K562 (cell line): Measurements from ENCODE around the gene LRRC74B. TPM values are rescaled to one million over a fixed set of nuclear protein-coding genes. Genes with fewer than 3 reads are reported as not detected.

Experiments used
- ARHGAP35 ChIP-seq: fragments of 450-650 bp; IDR thresholded peaks from 2 replicates; pipeline ENCODE4 v1.6.1; 2018; ENCODE audit not compliant: partially characterized antibody
- ARNT ChIP-seq, 2 experiments: fragments of 450-650 bp; IDR thresholded peaks; 2 replicates each; pipeline ENCODE4 v1.6.1; 2016; ENCODE audit warnings: mild to moderate bottlenecking in 1 of 2
- BRF1 ChIP-seq: IDR thresholded peaks from 3 replicates; pipeline ENCODE4 v1.6.1; 2011; ENCODE audit warnings: borderline replicate concordance, mild to moderate bottlenecking; ENCODE audit not compliant: insufficient read length; ENCODE audit errors: extremely low read depth
- CBX5 ChIP-seq: IDR thresholded peaks from 2 replicates; pipeline ENCODE4 v1.6.1; 2014; ENCODE audit warnings: low read depth, borderline replicate concordance
- ELF1 ChIP-seq: fragments of 200-800 bp; sonication (Bioruptor generic); IDR thresholded peaks from 2 replicates; pipeline ENCODE4 v1.6.1; 2016; ENCODE audit warnings: missing genetic modification characterization, missing compliant biosample characterization
- EP300 ChIP-seq: IDR thresholded peaks from 2 replicates; pipeline ENCODE4 v1.6.1; 2012; ENCODE audit warnings: low read length, improper control_type of control experiment
- ETV6 ChIP-seq, 3 experiments: fragments of 150-350 bp in 1 of 3; sonication (generic) in 1 of 3; formaldehyde crosslinking in 1 of 3; IDR thresholded peaks; 2 replicates each; pipeline versions ENCODE4 v1.6.1 to v1.8.0; 2014 to 2022; ENCODE audit warnings: borderline replicate concordance in 2 of 3, low read depth in 2 of 3, antibody characterized with exemption in 1 of 3, low read length in 1 of 3, mild to moderate bottlenecking in 1 of 3, missing genetic modification reagents in 1 of 3
- HDAC2 ChIP-seq: fragments of 450-650 bp; IDR thresholded peaks from 2 replicates; pipeline ENCODE4 v1.6.1; 2016; ENCODE audit warnings: mild to moderate bottlenecking
- HEY1 ChIP-seq: fragments of 250-450 bp; sonication (Bioruptor Pico); IDR thresholded peaks from 2 replicates; pipeline ENCODE4 v1.5.0; 2020; ENCODE audit warnings: mild to moderate bottlenecking, moderate library complexity, borderline replicate concordance
- HMG20A ChIP-seq: fragments of 450-650 bp; formaldehyde crosslinking; conservative IDR thresholded peaks from 2 replicates; pipeline ENCODE4 v1.4.0; 2020; ENCODE audit warnings: mild to moderate bottlenecking, mixed read lengths
- HNRNPL ChIP-seq: fragments of 200-400 bp; formaldehyde crosslinking; IDR thresholded peaks from 2 replicates; pipeline ENCODE4 v1.6.1; 2017; ENCODE audit warnings: low read depth, mild to moderate bottlenecking, low read length
- HNRNPUL1 ChIP-seq: fragments of 200-400 bp; formaldehyde crosslinking; IDR thresholded peaks from 2 replicates; pipeline ENCODE4 v1.6.1; 2017; ENCODE audit warnings: low read length
- IRF1 ChIP-seq: sonication (generic); formaldehyde crosslinking; IDR thresholded peaks from 2 replicates; pipeline ENCODE4 v1.8.0; 2022; ENCODE audit warnings: missing genetic modification reagents, mild to moderate bottlenecking, borderline replicate concordance
- MAFF ChIP-seq: IDR thresholded peaks from 2 replicates; pipeline ENCODE4 v1.6.1; 2012; ENCODE audit warnings: low read length, improper control_type of control experiment
- MAFK ChIP-seq: IDR thresholded peaks from 2 replicates; pipeline ENCODE4 v1.6.1; 2011; ENCODE audit warnings: low read length, improper control_type of control experiment
- MCM3 ChIP-seq: fragments of 450-650 bp; IDR thresholded peaks from 2 replicates; pipeline ENCODE4 v1.6.1; 2016
- NCOR1 ChIP-seq: fragments of 450-650 bp; IDR thresholded peaks from 2 replicates; pipeline ENCODE4 v1.6.1; 2016; ENCODE audit warnings: mild to moderate bottlenecking, moderate library complexity
- POU5F1 ChIP-seq: fragments of 150-350 bp; IDR thresholded peaks from 2 replicates; pipeline ENCODE4 v1.6.1; 2014; ENCODE audit warnings: borderline replicate concordance, low read length, low read depth, mild to moderate bottlenecking; ENCODE audit not compliant: partially characterized antibody
- RAD21 ChIP-seq, 2 experiments: fragments of 250-450 bp in 1 of 2; fragments of 450-650 bp in 1 of 2; sonication (Bioruptor Pico) in 1 of 2; formaldehyde crosslinking in 1 of 2; IDR thresholded peaks in 1 of 2; conservative IDR thresholded peaks in 1 of 2; 2 replicates each; pipeline versions ENCODE4 v1.4.0 to v1.8.0; 2020 to 2022; ENCODE audit warnings: mild to moderate bottlenecking in 2 of 2, moderate library complexity in 1 of 2
- SMAD4 ChIP-seq: fragments of 250-450 bp; sonication (Bioruptor Pico); conservative IDR thresholded peaks from 2 replicates; pipeline ENCODE4 v1.8.0; 2021; ENCODE audit warnings: inconsistent platforms, mild to moderate bottlenecking, moderate library complexity
- TCF7 ChIP-seq: sonication (generic); IDR thresholded peaks from 2 replicates; pipeline ENCODE4 v1.6.1; 2016; ENCODE audit warnings: antibody characterized with exemption, borderline replicate concordance
- ZBTB1 ChIP-seq: sonication (generic); formaldehyde crosslinking; IDR thresholded peaks from 2 replicates; pipeline ENCODE4 v1.8.1; 2023; ENCODE audit warnings: missing genetic modification reagents, low read depth, mild to moderate bottlenecking, borderline replicate concordance
- ZNF174 ChIP-seq: fragments of 250-450 bp; sonication (Bioruptor Pico); IDR thresholded peaks from 2 replicates; pipeline ENCODE4 v1.4.0; 2020; ENCODE audit warnings: mild to moderate bottlenecking
- ZNF584 ChIP-seq: fragments of 200-800 bp; sonication (Bioruptor generic); IDR thresholded peaks from 2 replicates; pipeline ENCODE4 v1.6.1; 2016; ENCODE audit warnings: low read depth, mild to moderate bottlenecking, missing genetic modification characterization, missing compliant biosample characterization
- ZNF668 ChIP-seq: fragments of 250-450 bp; sonication (Bioruptor Pico); IDR thresholded peaks from 2 replicates; pipeline ENCODE4 v1.8.0; 2022; ENCODE audit warnings: mild to moderate bottlenecking, inconsistent platforms
- polyA plus RNA-seq, 8 experiments: library from polyadenylated mRNA; depleted of rRNA in 4 of 8; stranded (reverse) in 5 of 8; unstranded in 3 of 8; fragments of >200 nt; fragmentation: Nextera tagmentation in 2 of 8; fragmentation: Illumina TruSeq in 1 of 8; extraction: Ambion mirVana in 2 of 8; extraction: Trizol in 1 of 8; gene quantifications; 2 replicates each; pipeline versions ENCODE4 v1.2.1 to v1.2.3, GENCODE V29; 2011 to 2014; ENCODE audit warnings: inconsistent platforms in 1 of 8, missing spikeins in 1 of 8
- total RNA-seq, 7 experiments: library from RNA; depleted of rRNA in 6 of 7; stranded (reverse); fragments of >200 nt in 6 of 7; fragmentation: Illumina TruSeq in 2 of 7; extraction: Trizol in 2 of 7; gene quantifications; 2 replicates each; pipeline versions ENCODE4 v1.2.1 to v1.2.3, GENCODE V29; 2011 to 2021; ENCODE audit warnings: low replicate concordance in 1 of 7
- TF ChIP-seq, protein P1 (sequence below): fragments of 250-450 bp; sonication (Bioruptor Pico); IDR thresholded peaks from 2 replicates; pipeline ENCODE4 v1.8.0; 2022; ENCODE audit warnings: inconsistent platforms

Gene LRRC74B
- total and polyA plus RNA-seq, 9 of the 15 experiments (the other 6 are each of a cell fraction or from before 2014, with no cell fraction given), result not detected

GRCh38 chr22:21098099-21098671 lies 52.4 kb downstream of the LRRC74B start (continued):
- TF ChIP-seq ARHGAP35, result no peak
- TF ChIP-seq ZNF174, result no peak
- no peak for TF ChIP-seq CBX5
- TF ChIP-seq BRF1, result no peak
- TF ChIP-seq, protein P1, sequence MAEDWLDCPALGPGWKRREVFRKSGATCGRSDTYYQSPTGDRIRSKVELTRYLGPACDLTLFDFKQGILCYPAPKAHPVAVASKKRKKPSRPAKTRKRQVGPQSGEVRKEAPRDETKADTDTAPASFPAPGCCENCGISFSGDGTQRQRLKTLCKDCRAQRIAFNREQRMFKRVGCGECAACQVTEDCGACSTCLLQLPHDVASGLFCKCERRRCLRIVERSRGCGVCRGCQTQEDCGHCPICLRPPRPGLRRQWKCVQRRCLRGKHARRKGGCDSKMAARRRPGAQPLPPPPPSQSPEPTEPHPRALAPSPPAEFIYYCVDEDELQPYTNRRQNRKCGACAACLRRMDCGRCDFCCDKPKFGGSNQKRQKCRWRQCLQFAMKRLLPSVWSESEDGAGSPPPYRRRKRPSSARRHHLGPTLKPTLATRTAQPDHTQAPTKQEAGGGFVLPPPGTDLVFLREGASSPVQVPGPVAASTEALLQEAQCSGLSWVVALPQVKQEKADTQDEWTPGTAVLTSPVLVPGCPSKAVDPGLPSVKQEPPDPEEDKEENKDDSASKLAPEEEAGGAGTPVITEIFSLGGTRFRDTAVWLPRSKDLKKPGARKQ (CRISPR knock-in tag), result no peak
- 0 out of 2 replicates have a peak, but pooled peaks have one; percentile 85 for TF ChIP-seq IRF1 (CRISPR knock-in tag)
- no peak for TF ChIP-seq EP300
- TF ChIP-seq MCM3, result no peak
- no peak for TF ChIP-seq ETV6 (IDR thresholded peaks at IDR 0.05; ENCODE audit: borderline replicate concordance in 1 of 2, low read depth in 2 of 2, low read length in 1 of 2)
- TF ChIP-seq ETV6 (CRISPR knock-in tag; IDR thresholded peaks at IDR 0.05; ENCODE audit: borderline replicate concordance), result no peak
- no peak; the same call in 1 of the 2 replicates for TF ChIP-seq SMAD4 (CRISPR knock-in tag)
- peak; percentile 25; the same call in 1 of the 2 replicates for TF ChIP-seq ZNF668
- no peak for TF ChIP-seq HEY1 (CRISPR knock-in tag)
- TF ChIP-seq ARNT (IDR thresholded peaks at IDR 0.05), result no peak
- TF ChIP-seq RAD21 (CRISPR knock-in tag; conservative IDR thresholded peaks at IDR 0.05 in 1 of 2, IDR thresholded peaks at IDR 0.05 in 1 of 2), result peak; percentile 66 to 95
- TF ChIP-seq HDAC2, result no peak
- TF ChIP-seq ZNF584 (CRISPR knock-in tag), result no peak
- no peak for TF ChIP-seq NCOR1
- TF ChIP-seq MAFK, result 0 out of 2 replicates have a peak, but pooled peaks have one; percentile 3
- no peak for TF ChIP-seq MAFF
- no peak for TF ChIP-seq POU5F1
- peak; percentile 53; the same call in 1 of the 2 replicates for TF ChIP-seq HNRNPUL1
- TF ChIP-seq ZBTB1 (CRISPR knock-in tag), result no peak
- no peak for TF ChIP-seq TCF7
- no peak for TF ChIP-seq HMG20A (CRISPR knock-in tag)
- no peak for TF ChIP-seq ELF1 (tag)
- TF ChIP-seq HNRNPL, result no peak
